ENCODE results near the gene KDM5B. TPM values are rescaled to one million over a fixed set of nuclear protein-coding genes. Genes with fewer than 3 reads are reported as not detected.

The KDM5B gene
- total RNA-seq, 4 donors from 2014 or later, result 74.2 to 113 (median 89.2) TPM

DNA sequence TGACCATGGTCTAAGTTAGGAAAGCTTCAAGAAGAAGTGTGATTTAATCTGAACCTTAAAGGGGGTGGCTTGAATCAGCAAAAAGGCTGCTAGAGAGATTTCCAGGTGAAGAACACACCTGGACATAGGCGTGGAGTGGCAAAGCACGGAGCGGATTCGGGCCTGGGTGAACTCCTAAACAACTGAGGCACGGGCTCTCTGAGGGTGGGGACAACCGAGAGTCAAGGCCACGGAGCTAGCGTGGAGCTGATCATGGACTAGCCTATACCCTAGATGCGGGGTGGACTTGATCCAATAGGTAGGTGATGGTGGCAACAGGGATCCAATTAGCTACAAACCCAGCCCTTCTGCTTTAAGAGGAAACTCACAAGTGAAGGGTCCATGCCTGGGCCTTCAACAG lies 125.7 kb downstream of the KDM5B start:
- intact Hi-C loops (cut with DNase I; ENCODE audit: low total_unique reads), result no loop called here
- TF ChIP-seq POLR2A (IDR thresholded peaks at IDR 0.05), result no peak
- TF ChIP-seq CTCF (IDR thresholded peaks at IDR 0.05), result no peak
- DNase-seq (ENCODE audit: low spot score in 2 of 2), result no peak
- WGBS, 2 donors, result 89 to 95% methylated on average over 9 of the region's 9 CpGs
- H3K4me3 ChIP-seq (ENCODE audit: low read depth, poor library complexity, severe bottlenecking), result no peak overlapping the region

DNA sequence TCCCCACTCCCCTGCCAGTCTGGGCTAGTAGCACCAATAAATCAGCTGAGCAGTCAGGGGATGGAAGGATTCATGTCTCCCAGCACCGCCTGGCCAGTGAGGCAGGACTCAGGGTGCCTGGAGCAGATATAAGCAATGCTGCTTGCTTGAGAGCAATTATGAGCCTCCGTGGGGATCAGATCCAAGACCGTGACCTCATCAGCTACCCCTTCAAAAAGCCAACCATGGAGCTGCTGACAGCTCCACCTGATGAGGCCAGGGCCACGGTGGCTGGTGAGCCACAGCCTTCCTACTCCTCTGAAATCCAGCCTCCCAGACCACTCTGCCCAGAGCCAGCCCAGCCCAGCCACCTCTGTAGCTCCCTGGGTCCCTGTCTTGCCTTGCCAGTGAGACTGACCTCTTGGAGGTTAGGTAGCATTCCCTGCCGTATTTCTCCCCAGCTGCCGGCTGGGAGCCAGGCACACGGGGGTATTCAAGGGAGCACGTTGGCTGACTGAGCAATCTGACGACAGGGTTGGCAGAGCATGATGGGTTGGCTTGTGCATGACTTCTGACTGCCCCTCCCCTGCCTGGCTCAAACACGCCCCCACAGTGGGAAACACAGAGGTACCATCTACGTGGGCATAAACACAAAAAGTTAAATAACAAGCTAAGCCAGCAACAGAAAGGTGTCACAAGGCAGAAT lies 126.3 kb downstream of the KDM5B start:
- no peak for DNase-seq (ENCODE audit: low spot score in 2 of 2)
- WGBS, 2 donors, result 47 to 66% methylated on average over 8 to 11 of the region's 11 CpGs
- intact Hi-C loops (cut with DNase I; ENCODE audit: low total_unique reads), result no loop called here
- no peak overlapping the region for H3K4me3 ChIP-seq (ENCODE audit: low read depth, poor library complexity, severe bottlenecking)
- TF ChIP-seq POLR2A (IDR thresholded peaks at IDR 0.05) (no peak), CTCF (IDR thresholded peaks at IDR 0.05) (no peak)

GRCh38 chr1:202680586-202681352 lies 127.5 kb downstream of the KDM5B start:
- TF ChIP-seq POLR2A (IDR thresholded peaks at IDR 0.05) (no peak), CTCF (IDR thresholded peaks at IDR 0.05) (no peak)
- H3K4me3 ChIP-seq (ENCODE audit: low read depth, poor library complexity, severe bottlenecking), result no peak overlapping the region
- intact Hi-C loops (cut with DNase I; ENCODE audit: low total_unique reads), result no loop called here
- DNase-seq (ENCODE audit: low spot score in 2 of 2), result no peak
- WGBS, 2 donors, result 54 to 62% methylated on average over 2 of the region's 2 CpGs

GRCh38 chr1:202679406-202680177 lies 128.6 kb downstream of the KDM5B start:
- intact Hi-C loops (cut with DNase I; ENCODE audit: low total_unique reads), result no loop called here

GRCh38 chr1:202677433-202677832 lies 130.8 kb downstream of the KDM5B start:
- no peak overlapping the region for H3K4me3 ChIP-seq (ENCODE audit: low read depth, poor library complexity, severe bottlenecking)
- WGBS, 2 donors, result 89 to 94% methylated on average over 2 of the region's 2 CpGs

More at GRCh38 chr1:202679406-202680177, 128.6 kb downstream of the KDM5B start:
- TF ChIP-seq POLR2A (IDR thresholded peaks at IDR 0.05), result no peak
- no peak for TF ChIP-seq CTCF (IDR thresholded peaks at IDR 0.05)
- 57 to 67% methylated on average over 4 of the region's 4 CpGs for WGBS, 2 donors
- no peak for DNase-seq (ENCODE audit: low spot score in 2 of 2)
- no peak overlapping the region for H3K4me3 ChIP-seq (ENCODE audit: low read depth, poor library complexity, severe bottlenecking)

More at GRCh38 chr1:202677433-202677832, 130.8 kb downstream of the KDM5B start:
- TF ChIP-seq POLR2A (IDR thresholded peaks at IDR 0.05) (no peak), CTCF (IDR thresholded peaks at IDR 0.05) (no peak)
- DNase-seq (ENCODE audit: low spot score in 2 of 2), result no peak
- intact Hi-C loops (cut with DNase I; ENCODE audit: low total_unique reads), result no loop called here

Other genes with a start within 250 kb of the KDM5B start
- not detected for gene SYT2, start 98.0 kb downstream of the KDM5B start, total RNA-seq
- gene PCAT6, start 2.5 kb upstream of the KDM5B start, total RNA-seq, result 1 to 10 TPM; 3.4 to 5.1 (median 4.3) TPM
- 1 to 10 TPM; 4.0 to 7.9 (median 5.9) TPM for gene RABIF, start 80.7 kb upstream of the KDM5B start, total RNA-seq
- gene KLHL12, start 118.8 kb upstream of the KDM5B start, total RNA-seq, result 10 to 100 TPM; 11.7 to 15.7 (median 15.0) TPM
- 100 to 1,000 TPM; 173 to 189 (median 176) TPM for gene ADIPOR1, start 149.9 kb upstream of the KDM5B start, total RNA-seq
- gene CYB5R1, start 158.8 kb upstream of the KDM5B start, total RNA-seq, result 100 to 1,000 TPM; 170 to 203 (median 188) TPM
- 10 to 100 TPM; 48.8 to 69.3 (median 61.1) TPM for gene TMEM183A, start 199.0 kb upstream of the KDM5B start, total RNA-seq
- 1 to 10 TPM; 1.7 to 4.0 (median 2.8) TPM for gene PPFIA4, start 218.1 kb upstream of the KDM5B start, total RNA-seq